ENCODE measurements around the gene ADAP1.

ADAP1 gene

DNA sequence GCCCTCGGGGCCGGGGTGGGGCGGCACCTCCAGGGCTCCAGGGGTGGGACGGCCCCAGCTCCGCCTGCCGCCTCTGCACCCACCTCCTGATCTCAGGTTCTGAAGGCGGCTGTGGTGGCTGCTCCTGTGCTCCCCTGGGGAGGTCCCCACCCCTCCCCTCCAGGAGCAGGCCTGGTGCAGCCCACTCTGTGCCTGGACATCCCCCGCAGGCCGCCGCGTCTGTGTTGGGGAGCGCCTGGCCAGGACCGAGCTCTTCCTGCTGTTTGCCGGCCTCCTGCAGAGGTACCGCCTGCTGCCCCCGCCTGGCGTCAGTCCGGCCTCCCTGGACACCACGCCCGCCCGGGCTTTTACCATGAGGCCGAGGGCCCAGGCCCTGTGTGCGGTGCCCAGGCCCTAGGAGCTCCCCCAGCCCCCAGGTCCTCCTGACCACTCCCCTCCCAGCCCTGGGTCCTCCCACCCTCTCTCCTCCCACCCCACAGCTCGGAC, 34.0 kb upstream of the ADAP1 start:
- no peak for DNase-seq

DNA sequence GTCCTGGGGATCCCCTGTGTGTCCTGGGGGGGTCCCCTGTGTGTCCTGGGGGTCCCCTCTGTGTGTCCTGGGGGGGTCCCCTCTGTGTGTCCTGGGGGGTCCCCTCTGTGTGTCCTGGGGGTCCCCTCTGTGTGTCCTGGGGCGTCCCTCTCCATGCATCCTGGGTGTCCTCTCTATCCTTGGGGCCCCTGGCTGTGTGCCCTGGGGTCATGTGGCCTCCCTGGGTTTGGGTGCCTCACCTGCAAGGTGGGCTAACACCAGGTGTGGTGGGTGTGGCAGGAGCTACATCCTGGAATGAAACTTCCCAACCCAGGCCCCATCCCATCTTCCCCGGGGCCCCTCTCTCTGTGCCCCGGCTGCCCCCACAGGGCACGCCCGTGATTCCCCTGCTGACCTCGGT, 33.4 kb upstream of the ADAP1 start:
- no peak for DNase-seq

DNA sequence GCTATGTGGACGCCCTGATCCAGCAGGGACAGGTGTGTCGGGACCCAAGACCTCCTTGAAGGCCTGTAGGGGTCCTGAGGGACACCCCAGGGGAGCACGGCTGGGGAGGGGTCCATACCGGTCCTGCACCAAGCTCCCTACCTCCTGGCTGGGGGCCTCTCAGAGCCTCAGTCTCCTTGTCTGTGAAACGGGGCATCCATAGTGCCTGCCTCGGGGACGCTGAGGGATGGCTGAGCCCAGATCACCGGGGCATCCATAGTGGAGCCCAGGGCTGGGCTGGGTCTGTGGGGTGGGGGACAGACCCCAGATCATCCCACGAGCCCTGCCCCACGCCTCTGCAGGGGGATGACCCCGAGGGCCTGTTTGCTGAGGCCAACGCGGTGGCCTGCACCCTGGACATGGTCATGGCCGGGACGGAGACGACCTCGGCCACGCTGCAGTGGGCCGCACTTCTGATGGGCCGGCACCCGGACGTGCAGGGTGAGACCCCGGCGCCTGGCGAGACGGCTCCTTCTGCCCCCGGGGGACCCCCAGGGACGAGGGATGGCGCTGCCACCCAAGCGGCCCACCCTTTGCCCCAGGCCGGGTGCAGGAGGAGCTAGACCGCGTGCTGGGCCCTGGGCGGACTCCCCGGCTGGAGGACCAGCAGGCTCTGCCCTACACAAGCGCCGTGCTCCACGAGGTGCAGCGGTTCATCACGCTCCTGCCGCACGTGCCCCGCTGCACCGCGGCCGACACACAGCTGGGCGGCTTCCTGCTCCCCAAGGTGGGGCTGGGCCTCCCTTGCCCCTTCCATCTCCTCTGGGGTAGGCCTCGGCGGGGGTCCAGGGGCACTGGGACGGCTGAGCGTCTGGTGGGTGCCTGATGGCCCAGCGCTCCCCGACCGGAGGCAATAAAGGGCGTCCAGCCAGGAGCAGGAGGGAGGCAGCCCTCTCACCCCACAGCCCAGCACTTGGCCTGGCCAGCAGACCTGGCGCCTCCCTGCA, 32.6 kb upstream of the ADAP1 start:
- DNase-seq = no peak

DNA sequence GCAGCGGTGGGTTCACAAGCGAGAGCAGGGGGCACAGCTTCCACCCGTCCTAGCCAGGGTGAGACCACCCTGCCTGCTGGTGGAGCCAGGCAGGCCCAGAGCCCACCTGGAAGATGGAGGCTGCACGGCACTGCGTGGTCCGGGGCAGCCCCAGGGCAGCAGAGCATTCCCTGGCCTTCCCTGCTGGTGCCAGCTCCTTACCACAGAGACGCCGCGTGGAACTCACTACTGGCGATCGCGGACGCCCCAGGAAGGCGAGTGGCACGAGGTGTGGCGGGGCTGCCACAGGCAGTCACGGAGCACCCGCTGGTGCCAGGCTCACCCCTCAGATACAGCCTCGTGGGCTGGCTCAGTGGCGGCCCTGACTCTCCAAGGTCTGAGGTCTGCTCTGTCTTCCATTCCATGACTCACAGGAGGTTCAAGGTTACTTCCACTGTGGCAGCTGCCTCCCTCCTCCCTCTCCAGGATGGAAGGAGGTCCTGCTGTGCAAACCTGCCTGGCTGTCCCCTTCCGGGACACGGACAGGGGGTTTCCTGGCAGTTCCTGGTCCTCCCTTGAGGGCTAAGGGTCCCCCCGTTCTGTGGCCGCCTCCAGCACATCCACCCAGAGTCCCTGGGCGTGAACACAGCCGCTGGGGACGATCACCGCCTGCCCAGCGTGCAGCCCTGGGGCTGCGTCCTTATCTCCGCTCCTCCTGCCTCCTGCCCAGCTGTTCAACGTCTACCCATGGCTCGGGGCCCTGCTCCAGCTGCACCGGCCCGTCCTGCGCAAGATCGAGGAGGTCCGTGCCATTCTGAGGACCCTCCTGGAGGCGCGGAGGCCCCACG, 31.6 kb upstream of the ADAP1 start:
- no peak for DNase-seq

DNA sequence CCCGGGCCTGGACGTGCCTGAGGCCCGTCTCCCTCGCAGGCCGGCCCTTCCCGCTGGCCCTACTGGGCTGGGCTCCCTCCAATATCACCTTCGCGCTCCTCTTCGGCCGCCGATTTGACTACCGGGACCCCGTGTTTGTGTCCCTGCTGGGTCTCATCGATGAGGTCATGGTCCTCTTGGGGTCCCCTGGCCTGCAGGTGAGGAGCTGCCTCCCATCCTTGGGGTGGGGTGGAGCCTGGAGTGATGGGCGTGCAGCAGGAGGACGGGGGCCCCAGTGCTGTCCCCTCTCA, 30.6 kb upstream of the ADAP1 start:
- no peak for DNase-seq

DNA sequence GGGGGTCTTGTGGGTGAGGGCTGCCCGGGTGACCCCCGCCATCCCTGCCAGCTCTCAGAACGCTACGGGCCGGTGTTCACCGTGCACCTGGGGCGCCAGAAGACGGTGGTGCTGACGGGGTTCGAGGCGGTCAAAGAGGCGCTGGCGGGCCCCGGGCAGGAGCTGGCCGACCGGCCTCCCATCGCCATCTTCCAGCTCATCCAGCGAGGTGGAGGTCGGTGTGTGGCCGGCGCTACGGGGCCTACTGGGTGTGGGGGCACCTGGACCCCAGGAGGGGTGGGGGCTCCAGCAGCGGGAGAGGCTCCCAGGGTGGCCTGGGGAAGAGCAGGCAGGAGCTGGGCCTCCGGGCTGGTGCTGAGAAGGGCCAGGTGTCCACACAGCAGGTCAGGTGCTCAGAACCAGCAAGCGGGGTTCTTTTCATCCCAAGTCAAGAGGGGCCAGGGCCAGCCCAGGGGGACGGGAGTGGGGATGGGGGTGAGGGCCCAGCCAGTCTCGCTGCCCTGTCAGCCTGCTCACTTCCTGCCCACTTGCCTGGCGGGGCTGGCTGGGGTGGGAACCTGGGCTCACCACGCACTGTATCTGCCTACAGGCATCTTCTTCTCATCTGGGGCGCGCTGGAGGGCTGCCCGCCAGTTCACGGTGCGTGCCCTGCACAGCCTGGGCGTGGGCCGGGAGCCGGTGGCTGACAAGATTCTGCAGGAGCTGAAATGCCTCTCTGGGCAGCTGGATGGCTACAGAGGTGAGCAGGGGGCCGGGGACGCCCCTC, 30.1 kb upstream of the ADAP1 start:
- no peak for DNase-seq

DNA sequence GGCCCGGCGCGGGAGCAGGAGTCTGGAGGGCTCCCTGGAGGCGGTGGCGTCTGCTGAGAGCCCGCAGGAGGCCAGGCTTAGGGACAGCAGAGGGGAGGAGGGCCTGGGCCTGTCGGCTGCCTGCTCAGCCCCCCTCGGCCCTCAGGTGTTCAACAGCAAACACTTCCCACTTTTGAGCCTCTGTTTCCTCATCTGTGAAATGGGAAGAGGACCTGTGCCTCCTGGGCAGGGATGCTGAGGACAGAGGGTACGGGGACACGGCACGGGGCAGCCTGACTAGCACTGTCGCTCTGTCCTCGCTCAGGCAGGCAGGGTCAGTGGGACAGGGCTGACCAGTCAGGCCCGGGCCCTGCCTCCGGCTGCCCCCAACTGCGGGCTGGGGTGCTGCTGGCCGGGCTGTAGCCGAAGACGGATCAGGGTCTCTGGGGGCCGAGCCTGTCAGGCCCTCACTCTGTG, 29.2 kb upstream of the ADAP1 start:
- no peak for DNase-seq

DNA sequence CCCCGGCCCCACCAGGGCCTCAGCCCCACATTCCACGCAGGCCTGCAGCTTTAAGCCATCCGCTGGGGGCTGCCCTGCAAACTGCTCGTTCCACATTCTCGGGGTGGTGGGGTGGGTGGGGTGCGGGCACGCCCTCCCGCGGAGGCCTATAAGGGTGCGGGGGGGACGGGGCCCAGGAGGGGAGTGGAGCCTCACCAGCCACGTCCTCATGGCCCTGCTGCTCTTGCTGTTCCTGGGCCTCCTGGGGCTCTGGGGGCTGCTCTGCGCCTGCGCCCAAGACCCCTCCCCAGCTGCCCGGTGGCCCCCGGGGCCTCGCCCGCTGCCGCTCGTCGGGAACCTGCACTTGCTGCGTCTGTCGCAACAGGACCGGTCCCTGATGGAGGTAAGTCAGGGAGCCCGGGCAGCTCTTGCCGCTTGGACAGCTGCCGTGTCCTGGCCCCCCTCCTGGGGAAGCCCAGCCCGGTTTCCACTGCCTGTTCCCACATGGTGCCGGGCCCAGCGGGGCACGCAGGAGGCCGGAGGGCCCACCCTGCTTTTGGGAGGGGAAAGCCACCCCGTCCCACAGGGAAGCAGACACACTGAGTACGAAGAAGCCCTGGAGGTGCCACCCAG, 28.6 kb upstream of the ADAP1 start, which contains the start of gene CYP2W1:
Gene CYP2W1 (plus strand): TSS at position 178 of the 612 bp plus-strand sequence. CDS start 31 bp downstream, at position 209.
- DNase-seq = no peak

DNA sequence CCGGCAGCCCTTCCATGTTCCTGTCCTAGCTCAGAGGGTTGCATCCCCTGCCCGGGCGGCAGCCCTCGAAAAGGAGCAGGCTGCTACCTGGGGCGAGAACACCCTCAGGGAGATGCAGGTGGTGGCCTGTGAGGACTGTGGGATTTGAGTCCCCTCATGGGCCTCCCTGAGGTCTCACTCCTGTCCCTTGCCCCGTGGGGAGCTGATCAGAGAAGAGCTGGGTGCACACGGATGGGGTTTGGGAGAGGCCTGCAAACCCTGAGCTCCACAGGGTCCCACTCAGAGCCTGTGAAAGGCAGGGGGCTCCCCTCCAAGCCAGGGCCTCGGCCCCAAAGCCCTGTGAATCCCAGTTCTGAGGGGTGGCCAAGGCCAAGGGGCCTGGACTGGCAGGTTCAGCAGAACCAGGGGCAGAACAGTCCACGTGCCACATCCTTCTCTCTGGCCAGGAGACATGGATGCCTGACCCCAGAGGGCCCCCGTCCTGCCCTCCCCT, 28.1 kb upstream of the ADAP1 start:
- DNase-seq = no peak

DNA sequence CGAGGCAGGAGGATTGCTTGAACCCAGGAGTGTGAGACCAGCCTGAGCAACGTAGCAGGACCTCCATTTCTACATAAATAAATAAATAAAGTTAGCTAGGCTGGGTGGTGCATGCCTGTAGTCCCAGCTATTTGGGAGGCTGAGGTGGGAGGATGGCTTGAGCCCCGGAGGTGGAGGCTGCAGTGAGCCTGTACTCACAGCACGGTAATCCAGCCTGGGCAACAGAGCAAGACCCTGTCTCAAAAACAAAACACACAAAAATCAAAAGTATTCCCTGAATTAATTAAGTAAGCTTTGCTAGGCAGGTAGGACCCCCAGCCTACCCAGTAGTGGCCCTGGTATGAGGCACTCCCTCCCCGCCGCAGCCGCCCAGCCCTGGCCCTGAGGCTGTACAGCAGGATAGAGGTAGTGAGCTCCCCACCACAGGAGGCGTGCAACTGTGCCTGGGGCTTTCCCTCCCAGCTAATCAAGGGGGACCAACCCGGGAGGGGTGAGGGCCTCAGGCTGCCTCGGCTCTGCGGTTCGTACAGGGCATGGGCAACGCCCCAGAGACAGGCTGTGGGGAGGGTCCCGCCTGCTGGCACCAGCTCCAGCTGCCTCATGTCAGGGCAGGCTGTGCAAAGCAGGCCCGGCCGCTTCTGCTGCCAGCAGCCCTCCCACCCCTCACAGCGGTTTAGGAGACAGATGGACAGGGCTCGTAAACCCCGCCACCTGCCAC, 27.5 kb upstream of the ADAP1 start:
- DNase-seq = no peak

DNA sequence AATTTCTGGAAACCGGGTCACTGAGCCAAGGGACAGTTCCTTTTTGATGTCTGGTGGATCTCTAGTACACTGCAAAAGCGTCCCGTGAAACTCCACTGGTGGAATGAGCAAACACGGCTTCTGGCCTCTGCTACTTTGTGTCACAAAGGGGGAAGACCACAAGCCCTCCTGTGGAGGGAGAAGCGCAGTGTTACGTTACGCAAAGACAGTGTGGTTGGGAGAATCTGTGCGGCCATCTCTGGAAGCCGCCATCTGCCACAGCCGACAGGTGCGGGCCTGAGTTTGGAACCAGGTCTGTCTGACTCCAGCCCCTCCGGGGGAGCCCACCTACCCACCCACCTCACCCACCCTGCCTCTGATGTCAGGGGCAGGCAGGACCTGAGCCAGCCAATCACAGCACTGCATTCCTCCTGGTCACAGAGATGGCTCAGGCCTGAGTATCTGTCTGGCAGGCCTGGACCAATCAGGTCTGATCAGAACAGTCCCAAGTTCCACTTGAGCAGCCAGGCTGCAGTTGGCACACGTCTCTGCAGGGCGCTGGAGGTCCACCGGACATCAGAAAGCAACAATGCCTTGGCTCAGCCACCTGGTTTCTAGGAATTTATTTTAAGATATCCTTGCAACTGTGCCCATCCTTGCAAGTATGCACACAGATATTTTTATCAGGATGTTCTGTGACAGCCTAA, 25.5 kb upstream of the ADAP1 start:
- no peak for DNase-seq

DNA sequence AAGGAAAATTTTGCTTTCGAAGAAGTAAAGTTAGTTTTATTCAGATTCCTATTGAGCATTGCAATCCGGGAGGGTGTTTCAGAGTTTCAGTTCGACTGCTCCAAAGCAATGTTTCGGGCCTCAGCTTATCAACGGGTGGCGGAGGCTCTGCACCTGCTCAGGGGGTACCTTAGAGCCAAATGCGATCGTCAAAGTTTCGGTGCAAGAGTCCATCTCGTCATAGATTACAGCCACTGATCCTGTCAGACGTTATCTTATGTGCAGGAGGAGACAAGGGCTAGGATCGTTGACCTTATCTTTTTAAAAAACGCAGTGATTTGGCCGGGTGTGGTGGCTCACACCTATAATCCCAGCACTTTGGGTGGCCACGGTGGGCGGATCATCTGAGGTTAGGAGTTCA, 24.7 kb upstream of the ADAP1 start:
- DNase-seq = no peak

DNA sequence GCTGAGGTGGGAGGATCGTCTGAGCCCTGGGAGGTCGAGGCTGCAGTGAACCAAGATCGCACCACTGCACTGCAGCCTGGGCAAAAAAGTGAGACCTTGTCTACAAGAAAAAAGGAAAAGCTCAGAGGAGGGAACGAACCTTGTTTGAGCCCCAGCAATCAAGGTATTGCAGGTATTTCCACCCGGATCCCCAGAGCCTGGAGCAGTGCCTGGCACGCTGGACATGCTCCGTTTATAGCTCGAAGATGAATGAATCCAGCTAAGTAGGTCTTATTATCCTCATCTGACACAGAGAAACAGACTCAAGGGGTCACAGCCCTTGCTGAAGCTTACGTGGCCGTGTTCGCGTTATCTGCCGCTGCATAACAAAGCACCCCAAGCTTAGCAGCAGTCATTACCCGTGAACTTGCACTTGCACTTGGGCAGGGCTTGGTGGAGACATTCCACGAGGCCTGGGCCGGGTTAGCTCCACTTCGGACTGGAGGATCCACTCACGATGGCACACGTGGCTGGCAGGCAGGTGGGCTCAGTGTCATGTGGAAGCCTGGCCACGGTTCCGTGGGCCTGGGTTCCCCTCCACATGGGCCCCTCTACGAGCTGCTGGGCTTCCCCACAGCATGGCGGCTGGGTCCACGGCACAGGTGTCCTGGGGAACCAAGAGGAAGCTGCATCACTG, 24.1 kb upstream of the ADAP1 start:
- DNase-seq = no peak

DNA sequence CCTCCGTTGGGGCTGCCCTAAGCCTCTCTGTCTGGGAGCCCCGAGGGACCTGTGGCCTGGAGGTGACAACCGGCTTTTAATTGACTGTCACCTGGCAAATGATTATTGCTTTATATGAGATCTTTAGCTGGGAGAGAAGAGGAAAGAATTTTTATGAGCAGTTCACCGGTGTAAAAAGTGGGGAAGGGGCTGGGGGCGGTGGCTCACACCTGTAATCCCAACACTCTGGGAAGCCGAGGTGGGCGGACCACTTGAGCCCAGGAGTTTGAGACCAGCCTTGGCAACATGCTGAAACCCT, 23.5 kb upstream of the ADAP1 start:
- no peak for DNase-seq

DNA sequence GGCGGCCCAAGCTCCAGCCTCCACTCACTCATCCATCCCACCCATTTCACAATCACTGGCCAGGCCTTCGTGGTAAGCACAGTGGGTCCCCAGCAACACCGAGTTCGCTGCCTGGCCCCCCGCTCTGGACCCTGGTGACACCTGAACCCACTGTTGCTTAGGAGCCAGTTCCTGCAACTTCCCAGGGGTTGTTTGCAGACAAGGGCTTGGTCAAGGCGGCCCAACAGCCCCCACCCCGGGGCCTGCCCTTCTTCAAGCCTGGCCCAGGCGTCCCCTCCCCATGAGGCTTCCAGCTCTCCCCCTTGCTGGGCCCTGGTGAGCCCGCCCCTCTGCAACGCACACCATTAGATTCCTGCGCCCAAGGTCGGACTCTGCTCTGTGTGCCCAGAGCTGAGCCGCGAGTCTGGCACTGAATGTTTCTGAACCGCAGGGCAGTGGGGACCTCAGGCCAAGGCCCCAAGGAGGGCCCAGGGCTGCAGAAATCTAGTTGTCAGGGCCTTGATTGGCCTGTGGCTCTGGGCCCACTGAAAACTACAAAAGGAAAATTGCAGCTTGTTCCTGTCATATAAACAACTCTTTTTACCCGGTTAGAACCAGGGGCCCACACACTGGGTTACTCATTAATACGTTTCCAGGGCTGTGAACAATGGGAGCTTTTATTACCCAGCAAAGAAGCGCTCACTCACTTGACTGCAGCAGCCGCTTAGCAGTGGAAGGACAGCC, 23.0 kb upstream of the ADAP1 start:
- DNase-seq = no peak

DNA sequence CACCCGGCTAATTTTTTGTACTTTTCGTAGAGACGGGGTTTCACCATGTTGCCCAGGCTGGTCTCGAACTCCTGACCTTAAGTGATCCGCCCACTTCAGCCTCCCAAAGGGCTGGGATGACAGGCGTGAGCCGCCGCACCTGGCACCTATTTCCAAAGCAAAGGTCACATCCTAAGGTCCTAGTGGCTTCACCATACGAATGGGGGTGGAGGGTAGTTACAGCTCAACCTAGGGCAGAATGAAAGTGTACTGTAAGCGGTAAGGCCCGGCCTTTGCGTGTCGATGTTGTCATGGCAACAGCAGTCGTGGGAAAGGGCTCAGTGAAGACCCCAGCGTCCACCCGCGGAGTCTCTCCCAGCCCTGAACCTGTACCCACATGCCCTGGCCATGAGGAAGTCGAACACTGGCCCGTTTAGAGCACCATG, 22.4 kb upstream of the ADAP1 start:
- DNase-seq = no peak

DNA sequence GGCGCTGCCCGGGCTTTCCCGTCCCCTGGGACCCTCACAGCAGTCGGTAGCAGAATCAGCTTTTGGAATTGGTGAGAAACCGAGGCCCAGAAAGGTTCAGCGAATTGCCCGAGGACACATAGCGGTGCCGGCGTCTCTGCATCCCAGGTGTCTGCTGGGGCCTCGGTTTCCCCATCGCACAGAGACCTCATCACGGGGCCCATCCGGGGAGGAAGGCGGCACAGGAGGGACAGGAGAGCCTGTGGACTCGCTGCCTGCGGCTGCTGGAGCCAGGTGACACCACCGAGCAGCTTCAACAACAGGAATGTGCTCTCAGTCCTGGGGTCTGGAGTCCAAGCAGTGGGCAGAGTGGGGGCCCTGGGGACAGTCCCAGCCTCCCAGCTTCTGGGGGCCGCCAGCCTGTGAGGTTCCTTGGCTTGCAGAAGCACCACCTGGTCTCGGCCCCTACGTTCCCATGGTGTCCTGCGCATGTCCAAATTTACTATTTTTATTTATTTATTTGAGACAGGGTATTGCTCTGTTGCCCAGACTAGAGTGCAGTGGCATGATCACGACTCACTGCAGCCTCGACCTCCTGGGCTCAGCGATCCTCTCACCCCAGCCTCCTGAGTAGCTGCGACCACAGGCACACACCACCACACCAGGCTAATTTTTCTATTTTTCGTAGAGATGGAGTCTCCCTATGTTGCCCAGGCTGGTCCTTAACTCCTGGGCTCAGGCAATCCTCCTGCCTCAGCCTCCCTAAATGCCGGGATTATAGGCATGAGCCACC, 21.4 kb upstream of the ADAP1 start:
- no peak for DNase-seq

DNA sequence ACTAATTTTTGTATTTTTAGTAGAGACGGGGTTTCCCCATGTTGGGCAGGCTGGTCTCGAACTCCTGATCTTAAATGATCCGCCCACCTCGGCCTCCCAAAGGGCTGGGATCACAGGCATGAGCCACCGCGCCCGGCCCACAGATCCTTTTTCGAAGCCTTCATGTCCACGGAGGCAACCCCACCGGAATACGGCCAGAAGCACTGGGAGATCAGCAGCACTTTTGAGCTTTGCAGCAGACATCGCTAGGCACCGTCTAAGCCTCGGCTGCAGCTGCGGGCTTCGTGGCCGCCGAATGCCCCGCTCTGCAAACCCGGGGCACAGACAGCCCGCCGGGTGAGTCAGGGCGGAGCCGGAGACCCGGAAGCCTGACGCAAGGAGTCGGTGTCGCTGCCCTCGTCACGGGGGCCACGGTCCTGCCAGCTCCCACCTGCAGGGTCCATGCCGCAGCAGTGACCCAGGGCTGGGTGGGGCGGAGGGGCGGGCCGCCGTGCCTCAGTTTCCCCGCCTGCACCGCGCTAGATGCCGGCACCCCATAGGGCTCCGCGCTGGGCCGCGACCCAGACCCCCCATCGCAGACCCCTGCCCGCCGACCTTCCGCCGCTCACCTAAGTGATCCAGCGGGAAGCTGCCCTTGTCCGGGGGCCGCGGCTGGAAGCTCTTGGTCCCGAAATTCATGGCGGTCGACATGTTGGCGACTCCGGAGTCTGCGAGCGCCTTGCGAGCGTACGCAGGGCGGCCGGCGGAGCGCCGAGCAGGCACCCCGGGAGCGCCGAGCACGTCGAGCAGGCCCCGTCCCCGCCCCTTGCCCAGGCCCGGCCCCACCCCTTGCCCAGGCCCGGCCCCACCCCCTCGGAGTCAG, 20.6 kb upstream of the ADAP1 start, which contains the start of gene COX19:
Gene COX19 (minus strand): TSS at position 730 of the 862 bp plus-strand sequence. CDS start 40 bp downstream, at position 690.
- DNase-seq = peak; percentile 90
